Endothelial cell of umbilical vein (primary cell): ENCODE measurements around the gene FES. TPM values are rescaled to one million over a fixed set of nuclear protein-coding genes. Genes with fewer than 3 reads are reported as not detected.

Experiments
- BruUV-seq: library from RNA; stranded (reverse); fragments of 400-500 nt; replicated peaks from 2 replicates; lab custom pipeline; 2021; lab: Mats Ljungman, UMichigan
- CTCF ChIA-PET: fragments of 300-600, 350-600 bp; sonication (Branson Sonifier 250); formaldehyde crosslinking; loops from one replicate; lab custom pipeline; 2021; ENCODE audit warnings: antibody characterized with exemption, inconsistent platforms; lab: Charles Lee
- POLR2A ChIA-PET: fragments of 300-600, 350-600 bp; sonication (Branson Sonifier 250); formaldehyde crosslinking; loops from one replicate; lab custom pipeline; 2021; ENCODE audit warnings: antibody characterized with exemption, inconsistent platforms; lab: Charles Lee
- DNase-seq: peaks from one replicate; pipeline ENCODE4 v3.0.0-alpha.2; 2011; ENCODE audit warnings: low read depth, low spot score
- FAIRE-seq: peaks from 2 replicates; lab custom pipeline; 2011; peaks lifted over from hg19 to GRCh38; lab: Jason Lieb, UNC
- H2AFZ ChIP-seq: 2 replicates; pipeline ENCODE4 v1.6.0; 2012; ENCODE audit warnings: low read depth, low read length, control low read depth, inconsistent platforms
- H3K27ac ChIP-seq: 2 replicates; pipeline ENCODE4 v1.5.1; 2011; ENCODE audit warnings: low read depth, mild to moderate bottlenecking, control low read depth, low read length, moderate library complexity; ENCODE audit not compliant: insufficient read depth
- H3K27me3 ChIP-seq, 2 experiments: 2 replicates each; pipeline versions ENCODE4 v1.6.0 to v1.6.1; 2011; ENCODE audit warnings: low read length in 2 of 2, mixed read lengths in 1 of 2; ENCODE audit not compliant: control insufficient read depth in 2 of 2, insufficient read depth in 2 of 2
- H3K36me3 ChIP-seq, 2 experiments: 2 replicates in 1 of 2; 3 replicates in 1 of 2; pipeline ENCODE4 v1.5.1; 2011; ENCODE audit warnings: low read length in 2 of 2, mild to moderate bottlenecking in 1 of 2, moderate library complexity in 1 of 2; ENCODE audit not compliant: control insufficient read depth in 2 of 2, insufficient read depth in 2 of 2; ENCODE audit errors: extremely low read depth in 1 of 2
- H3K4me1 ChIP-seq: 3 replicates; pipeline ENCODE4 v1.5.1; 2011; ENCODE audit warnings: mild to moderate bottlenecking, low read length; ENCODE audit not compliant: control insufficient read depth, insufficient read depth; ENCODE audit errors: extremely low read depth
- H3K4me2 ChIP-seq: 2 replicates; pipeline ENCODE4 v1.6.1; 2011; ENCODE audit warnings: low read length, control low read depth, mixed read lengths; ENCODE audit not compliant: insufficient read depth
- H3K4me3 ChIP-seq, 3 experiments: fragments of 200-600 bp in 1 of 3; sonication (generic), shearing (Covaris generic) in 1 of 3; replicated peaks in 1 of 3; 2 replicates each; pipeline ENCODE4 v1.5.1; 2011 to 2016; ENCODE audit warnings: control low read depth in 3 of 3, low read length in 3 of 3, mild to moderate bottlenecking in 2 of 3, inconsistent platforms in 1 of 3, low read depth in 1 of 3, moderate library complexity in 1 of 3; ENCODE audit not compliant: insufficient read depth in 1 of 3
- H3K79me2 ChIP-seq: 2 replicates; pipeline ENCODE4 v1.6.0; 2012; ENCODE audit warnings: low read length, inconsistent platforms; ENCODE audit not compliant: control insufficient read depth, insufficient read depth
- H3K9ac ChIP-seq: replicated peaks from 2 replicates; pipeline ENCODE3; 2011; ENCODE audit warnings: low read length, control low read depth; ENCODE audit not compliant: insufficient read depth; ENCODE audit errors: extremely low read depth
- H3K9me1 ChIP-seq: replicated peaks from 3 replicates; pipeline ENCODE4 v1.6.0; 2011; ENCODE audit warnings: mild to moderate bottlenecking, low read length; ENCODE audit not compliant: control insufficient read depth, insufficient read depth; ENCODE audit errors: extremely low read depth
- H3K9me3 ChIP-seq: replicated peaks from 2 replicates; pipeline ENCODE4 v1.5.1; 2012; ENCODE audit warnings: low read length, inconsistent platforms; ENCODE audit not compliant: control insufficient read depth, insufficient read depth
- H4K20me1 ChIP-seq: replicated peaks from 2 replicates; pipeline ENCODE3; 2011; ENCODE audit warnings: mild to moderate bottlenecking, low read length; ENCODE audit not compliant: control insufficient read depth, insufficient read depth; ENCODE audit errors: extremely low read depth
- EZH2 ChIP-seq: IDR thresholded peaks from 2 replicates; pipeline ENCODE4 v1.6.1; 2012; ENCODE audit warnings: borderline replicate concordance, low read depth, mild to moderate bottlenecking, moderate library complexity, low read length, inconsistent platforms; ENCODE audit not compliant: severe bottlenecking
- FOS ChIP-seq: IDR thresholded peaks from 2 replicates; pipeline ENCODE4 v1.6.1; 2011; ENCODE audit warnings: mild to moderate bottlenecking, low read length, moderate library complexity, borderline replicate concordance; ENCODE audit not compliant: insufficient read depth
- GATA2 ChIP-seq: IDR thresholded peaks from 2 replicates; pipeline ENCODE4 v1.7.0; 2011; ENCODE audit warnings: low read depth, mild to moderate bottlenecking, moderate library complexity, mixed read lengths, low read length; ENCODE audit not compliant: insufficient read length, insufficient read depth
- JUN ChIP-seq: IDR thresholded peaks from 2 replicates; pipeline ENCODE4 v1.6.1; 2011; ENCODE audit warnings: borderline replicate concordance, low read depth; ENCODE audit not compliant: insufficient read length, insufficient read depth
- MYC ChIP-seq: IDR thresholded peaks from one replicate; pipeline ENCODE4 v1.6.1; 2011; ENCODE audit warnings: mild to moderate bottlenecking, low read depth, low read length
- POLR2A ChIP-seq: IDR thresholded peaks from 2 replicates; pipeline ENCODE4 v1.6.1; 2012; ENCODE audit warnings: low read depth, mild to moderate bottlenecking, control low read depth, low read length
- POLR2AphosphoS5 ChIP-seq: IDR thresholded peaks from 2 replicates; pipeline ENCODE4 v1.6.1; 2012; ENCODE audit warnings: low read depth, mild to moderate bottlenecking, control low read depth, low read length, moderate library complexity; ENCODE audit not compliant: insufficient read depth
- dilution Hi-C: fragments of 300-500 bp; cut with MboI; formaldehyde crosslinking; loops from one replicate; pipeline ENCODE4 v1.15.0; 2019; ENCODE audit warnings: low sequenced_read_pairs; ENCODE audit not compliant: extremely low pct_ligation_motif_present
- intact Hi-C: fragments of 100-400 bp; cut with micrococcal nuclease; formaldehyde crosslinking; loops from one replicate; pipeline ENCODE4 v1.10.0; 2022
- polyA plus RNA-seq, 4 experiments: library from polyadenylated mRNA; depleted of rRNA in 3 of 4; stranded (reverse) in 3 of 4; unstranded in 1 of 4; fragments of >200 nt; gene quantifications; 2 replicates each; pipeline versions ENCODE4 v1.2.1 to v1.2.3, GENCODE V29; 2011 to 2012; ENCODE audit warnings: missing spikeins in 1 of 4
- total RNA-seq: library from RNA; stranded (reverse); gene quantifications from 2 replicates; pipeline ENCODE4 v1.2.3, GENCODE V29; 2021
- TF ChIP-seq, protein P1 (sequence below): IDR thresholded peaks from 2 replicates; pipeline ENCODE4 v1.6.1; 2011; ENCODE audit not compliant: insufficient read depth, insufficient read length
- TF ChIP-seq, protein P2 (sequence below), 2 donors: IDR thresholded peaks; 1 replicate in 1 of 2; 2 replicates in 1 of 2; pipeline ENCODE4 v1.5.1; 2011; ENCODE audit warnings: low read length in 2 of 2, mild to moderate bottlenecking in 2 of 2, moderate library complexity in 2 of 2, control low read depth in 1 of 2, inconsistent platforms in 1 of 2, low read depth in 1 of 2; ENCODE audit not compliant: insufficient read depth in 1 of 2; ENCODE audit errors: extremely low read depth in 1 of 2

FES gene
- total and polyA plus RNA-seq, 2 donors (not counting 3 experiments of a cell fraction or from before 2014, with no cell fraction given), result 41.5 to 58.1 TPM

GRCh38 chr15:90893175-90894090 is 9.1 kb downstream of the FES start:
- Histone ChIP-seq H3K36me3 (peaks cover 11 to 48% of the 10 kb centered on the region in 2 experiments), H3K9me1 (no peaks in the 10 kb centered on the region), H3K9ac (no peak overlapping the region), H3K27me3 (no peaks in the 10 kb centered on the region), H3K4me1 (no peaks in the 10 kb centered on the region), H2AFZ (no peak overlapping the region), H3K9me3 (no peaks in the 10 kb centered on the region), H3K4me3 (no peak overlapping the region), H3K4me2 (no peak overlapping the region), H3K27ac (no peak overlapping the region), H3K79me2 (no peaks in the 10 kb centered on the region), H4K20me1 (no peaks in the 10 kb centered on the region)
- intact Hi-C loops, result no loop called here
- POLR2A ChIA-PET, result no interaction called here
- no peak for FAIRE-seq
- DNase-seq, result no peak
- BruUV-seq, result no TSS peak
- dilution Hi-C loops, result no loop called here
- CTCF ChIA-PET, result interaction anchor here (1.3 to 3.7 kb wide), 2 partner anchors 7 to 245 kb away, joined by 4 to 18 read pairs; no protein-coding TSS in a partner anchor
- TF ChIP-seq GATA2 (no peak), MYC (no peak), EZH2 (no peak), POLR2A (no peak), JUN (no peak), POLR2AphosphoS5 (no peak), FOS (no peak)
- TF ChIP-seq, protein P1, sequence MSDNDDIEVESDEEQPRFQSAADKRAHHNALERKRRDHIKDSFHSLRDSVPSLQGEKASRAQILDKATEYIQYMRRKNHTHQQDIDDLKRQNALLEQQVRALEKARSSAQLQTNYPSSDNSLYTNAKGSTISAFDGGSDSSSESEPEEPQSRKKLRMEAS, result no peak
- TF ChIP-seq, protein P2, sequence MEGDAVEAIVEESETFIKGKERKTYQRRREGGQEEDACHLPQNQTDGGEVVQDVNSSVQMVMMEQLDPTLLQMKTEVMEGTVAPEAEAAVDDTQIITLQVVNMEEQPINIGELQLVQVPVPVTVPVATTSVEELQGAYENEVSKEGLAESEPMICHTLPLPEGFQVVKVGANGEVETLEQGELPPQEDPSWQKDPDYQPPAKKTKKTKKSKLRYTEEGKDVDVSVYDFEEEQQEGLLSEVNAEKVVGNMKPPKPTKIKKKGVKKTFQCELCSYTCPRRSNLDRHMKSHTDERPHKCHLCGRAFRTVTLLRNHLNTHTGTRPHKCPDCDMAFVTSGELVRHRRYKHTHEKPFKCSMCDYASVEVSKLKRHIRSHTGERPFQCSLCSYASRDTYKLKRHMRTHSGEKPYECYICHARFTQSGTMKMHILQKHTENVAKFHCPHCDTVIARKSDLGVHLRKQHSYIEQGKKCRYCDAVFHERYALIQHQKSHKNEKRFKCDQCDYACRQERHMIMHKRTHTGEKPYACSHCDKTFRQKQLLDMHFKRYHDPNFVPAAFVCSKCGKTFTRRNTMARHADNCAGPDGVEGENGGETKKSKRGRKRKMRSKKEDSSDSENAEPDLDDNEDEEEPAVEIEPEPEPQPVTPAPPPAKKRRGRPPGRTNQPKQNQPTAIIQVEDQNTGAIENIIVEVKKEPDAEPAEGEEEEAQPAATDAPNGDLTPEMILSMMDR (IDR thresholded peaks at IDR 0.05; ENCODE audit: extremely low read depth in 1 of 2, insufficient read depth in 1 of 2, low read depth in 1 of 2, low read length in 2 of 2), result no peak
